ENCODE data around the gene ACY1.

GRCh38 chr3:52023101-52023770, 39.9 kb downstream of the ACY1 start:
- TF ChIP-seq POLR2A (IDR thresholded peaks at IDR 0.05; ENCODE audit: low read depth, low read length): no peak
- no peak for TF ChIP-seq CTCF (IDR thresholded peaks at IDR 0.05; ENCODE audit: extremely low read depth in 1 of 2, insufficient read depth in 1 of 2, low read depth in 1 of 2, low read length in 2 of 2)
- no peak for TF ChIP-seq EZH2 (IDR thresholded peaks at IDR 0.05; ENCODE audit: borderline replicate concordance, low read depth, low read length, severe bottlenecking)

Data from endothelial cell of umbilical vein (primary cell).